ENCODE measurements around the gene SWSAP1.
A peak's percentile ranks its signal among the peaks of the same experiment; 100 is the strongest.
"Not testable (repeated sequence)": the region's sequence is repeated elsewhere in the genome, so short reads cannot be mapped to it uniquely, and the experiment has no call there.

The SWSAP1 gene

GRCh38 chr19:11379269-11379845, 4.9 kb downstream of the SWSAP1 start:
- DNase-seq = not testable (repeated sequence)

- DNase-seq = no peak
Measured at GRCh38 chr19:11379857-11380350, 5.4 kb downstream of the SWSAP1 start.

GRCh38 chr19:11380653-11381537, 6.4 kb downstream of the SWSAP1 start:
- peak; percentile 97 for DNase-seq

- no peak for DNase-seq
Measured at GRCh38 chr19:11382898-11383705, 8.6 kb downstream of the SWSAP1 start.

- no peak for DNase-seq
Measured at GRCh38 chr19:11383706-11384048, 9.2 kb downstream of the SWSAP1 start.

- DNase-seq = no peak
Measured at GRCh38 chr19:11384778-11385129, 10.3 kb downstream of the SWSAP1 start.

- DNase-seq = no peak
Measured at GRCh38 chr19:11387162-11388034, 12.9 kb downstream of the SWSAP1 start.

GRCh38 chr19:11390359-11390758, 15.9 kb downstream of the SWSAP1 start:
- DNase-seq = no peak

GRCh38 chr19:11390933-11391680, 16.6 kb downstream of the SWSAP1 start:
- no peak for DNase-seq

GRCh38 chr19:11397089-11397610, 22.7 kb downstream of the SWSAP1 start:
- DNase-seq = no peak

GRCh38 chr19:11399667-11400066, 25.2 kb downstream of the SWSAP1 start:
- no peak for DNase-seq

- DNase-seq = no peak
Measured at GRCh38 chr19:11400798-11401197, 26.3 kb downstream of the SWSAP1 start.

GRCh38 chr19:11401808-11402543, 27.5 kb downstream of the SWSAP1 start:
- DNase-seq = no peak

- DNase-seq = no peak
Measured at GRCh38 chr19:11404588-11405222, 30.2 kb downstream of the SWSAP1 start.

- peak; percentile 14 for DNase-seq
Measured at GRCh38 chr19:11405846-11406643, 31.6 kb downstream of the SWSAP1 start.

- not testable (repeated sequence) for DNase-seq
Measured at GRCh38 chr19:11406703-11407236, 32.3 kb downstream of the SWSAP1 start.

- DNase-seq = no peak
Measured at GRCh38 chr19:11408591-11408990, 34.1 kb downstream of the SWSAP1 start.

- no peak for DNase-seq
Measured at GRCh38 chr19:11410682-11411081, 36.2 kb downstream of the SWSAP1 start.

GRCh38 chr19:11414544-11414943, 40.1 kb downstream of the SWSAP1 start:
- DNase-seq = no peak

All from stimulated activated naive CD4-positive, alpha-beta T cell treated with Interleukin-2 at 50 U/mL for 16 hours (primary cell).